Gastroesophageal sphincter (tissue), 4 donors: Measurements from ENCODE around the gene PFDN1. TPM values are rescaled to one million over a fixed set of nuclear protein-coding genes. Genes with fewer than 3 reads are reported as not detected.
"Not testable (repeated sequence)": the region's sequence is repeated elsewhere in the genome, so short reads cannot be mapped to it uniquely, and the experiment has no call there.

Experiments used
- ATAC-seq: fragments of 150-250 bp; one replicate; pipeline ENCODE4 v1.9.1; 2016; ENCODE audit warnings: mild to moderate bottlenecking, moderate library complexity
- H3K27ac ChIP-seq, 4 donors: fragments of 200-600 bp; sonication (generic) in 3 of 4; 1 replicate in 3 of 4; 2 replicates in 1 of 4; pipeline ENCODE4 v1.5.1; 2016 to 2019
- H3K27me3 ChIP-seq: fragments of 200-600 bp; sonication (generic); one replicate; pipeline ENCODE4 v1.5.1; 2019
- H3K36me3 ChIP-seq, 2 donors: fragments of 200-600 bp; sonication (generic); one replicate each; pipeline ENCODE4 v1.5.1; 2019; ENCODE audit warnings: control low read depth in 1 of 2
- H3K4me1 ChIP-seq, 3 donors: fragments of 200-600 bp; sonication (generic); 1 replicate in 2 of 3; 2 replicates in 1 of 3; pipeline ENCODE4 v1.5.1; 2016 to 2019; ENCODE audit warnings: control low read depth in 2 of 3
- H3K4me3 ChIP-seq, 2 donors: fragments of 200-600 bp; sonication (generic); one replicate each; pipeline ENCODE4 v1.5.1; 2019; ENCODE audit warnings: mild to moderate bottlenecking in 1 of 2, moderate library complexity in 1 of 2
- H3K9me3 ChIP-seq, 3 donors: fragments of 200-600 bp; sonication (generic); one replicate each; pipeline ENCODE4 v1.5.1; 2017 to 2019; ENCODE audit warnings: control low read depth in 2 of 3
- EP300 ChIP-seq: sonication (generic); formaldehyde crosslinking; IDR thresholded peaks from one replicate; pipeline ENCODE4 v1.6.1; 2017; ENCODE audit warnings: antibody characterized with exemption, mild to moderate bottlenecking
- POLR2A ChIP-seq, 2 donors: fragments of 450-650 bp; IDR thresholded peaks; one replicate each; pipeline ENCODE4 v1.6.1; 2017; ENCODE audit warnings: antibody characterized with exemption in 2 of 2, mild to moderate bottlenecking in 2 of 2, moderate library complexity in 1 of 2
- POLR2AphosphoS5 ChIP-seq: sonication (generic); formaldehyde crosslinking; IDR thresholded peaks from one replicate; pipeline ENCODE4 v1.6.1; 2017; ENCODE audit warnings: antibody characterized with exemption
- WGBS, 2 donors: methylation state at CpG; one replicate each; pipeline ENCODE4 v1.1.5; 2018; ENCODE audit warnings: low coverage in 1 of 2; 5-methylcytosine and 5-hydroxymethylcytosine counted together
- total RNA-seq, 4 donors: library from RNA; depleted of rRNA; stranded (reverse); fragments of >200 nt; gene quantifications; one replicate each; pipeline ENCODE4 v1.1.0, GENCODE V29; 2016
- TF ChIP-seq, protein P1 (sequence below), 4 experiments: fragments of 200-600 bp in 2 of 4; fragments of 450-650 bp in 2 of 4; sonication (generic) in 1 of 4; IDR thresholded peaks; one replicate each; pipeline ENCODE4 v1.5.1; 2017 to 2019; ENCODE audit warnings: antibody characterized with exemption in 4 of 4, mild to moderate bottlenecking in 2 of 4, moderate library complexity in 2 of 4

The PFDN1 gene
- total RNA-seq, 4 donors from 2014 or later, result 66.1 to 99.7 (median 92.8) TPM

DNA sequence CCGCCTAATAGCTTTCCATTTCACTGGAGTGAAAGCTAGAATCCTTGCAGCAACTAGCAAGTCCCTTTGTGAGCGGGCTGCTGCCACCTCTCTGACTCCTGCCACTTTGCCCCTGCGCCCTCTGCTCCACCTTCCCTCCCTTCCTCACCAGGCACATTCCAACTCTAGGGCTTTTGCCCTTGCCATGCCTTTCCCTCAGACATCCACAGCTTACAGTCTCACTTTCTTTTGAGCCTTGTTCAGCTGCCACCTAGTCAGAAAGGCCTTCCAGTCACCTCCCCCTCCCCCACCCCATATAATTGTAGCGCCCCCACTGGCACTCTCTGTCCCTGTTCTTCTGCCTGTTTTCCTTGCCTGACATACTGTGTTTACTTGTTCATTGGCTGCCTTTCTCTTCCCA, 96.9 kb downstream of the PFDN1 start:
- TF ChIP-seq, protein P1, sequence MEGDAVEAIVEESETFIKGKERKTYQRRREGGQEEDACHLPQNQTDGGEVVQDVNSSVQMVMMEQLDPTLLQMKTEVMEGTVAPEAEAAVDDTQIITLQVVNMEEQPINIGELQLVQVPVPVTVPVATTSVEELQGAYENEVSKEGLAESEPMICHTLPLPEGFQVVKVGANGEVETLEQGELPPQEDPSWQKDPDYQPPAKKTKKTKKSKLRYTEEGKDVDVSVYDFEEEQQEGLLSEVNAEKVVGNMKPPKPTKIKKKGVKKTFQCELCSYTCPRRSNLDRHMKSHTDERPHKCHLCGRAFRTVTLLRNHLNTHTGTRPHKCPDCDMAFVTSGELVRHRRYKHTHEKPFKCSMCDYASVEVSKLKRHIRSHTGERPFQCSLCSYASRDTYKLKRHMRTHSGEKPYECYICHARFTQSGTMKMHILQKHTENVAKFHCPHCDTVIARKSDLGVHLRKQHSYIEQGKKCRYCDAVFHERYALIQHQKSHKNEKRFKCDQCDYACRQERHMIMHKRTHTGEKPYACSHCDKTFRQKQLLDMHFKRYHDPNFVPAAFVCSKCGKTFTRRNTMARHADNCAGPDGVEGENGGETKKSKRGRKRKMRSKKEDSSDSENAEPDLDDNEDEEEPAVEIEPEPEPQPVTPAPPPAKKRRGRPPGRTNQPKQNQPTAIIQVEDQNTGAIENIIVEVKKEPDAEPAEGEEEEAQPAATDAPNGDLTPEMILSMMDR (IDR thresholded peaks at IDR 0.05), result no peak
- TF ChIP-seq EP300 (no peak), POLR2AphosphoS5 (no peak), POLR2A (IDR thresholded peaks at IDR 0.05) (no peak)
- ATAC-seq, result no peak
- WGBS, 2 donors, result 79 to 100% methylated on average over 3 to 4 of the region's 4 CpGs

DNA sequence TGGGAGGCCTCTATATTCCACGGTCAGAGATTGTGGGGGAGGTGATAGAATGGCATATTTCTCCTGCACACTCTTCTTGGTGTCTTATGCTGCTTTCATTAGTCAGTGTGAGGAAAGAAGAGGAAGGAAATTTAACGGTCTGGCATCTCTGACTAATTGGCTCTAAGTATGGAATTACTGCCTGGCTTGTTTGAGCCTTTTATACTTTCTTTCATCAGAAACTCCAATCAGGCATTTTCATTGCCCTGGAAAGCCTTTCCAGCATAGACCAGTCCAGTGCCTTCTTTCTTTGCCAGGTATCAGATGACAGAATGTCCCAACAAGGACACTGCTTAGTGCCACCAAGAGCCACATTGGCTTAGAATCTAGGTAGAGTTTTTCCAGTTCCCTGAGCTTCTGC, 97.7 kb downstream of the PFDN1 start:
- H3K27ac ChIP-seq, result no peak overlapping the region

More for the DNA sequence above, 96.9 kb downstream of the PFDN1 start:
- H3K4me1 ChIP-seq, result no peaks in the 10 kb centered on the region
- no peaks in the 10 kb centered on the region for H3K27me3 ChIP-seq
- no peak overlapping the region for H3K27ac ChIP-seq
- peaks cover 0 to 2% of the 10 kb centered on the region in 2 donors for H3K36me3 ChIP-seq
- no peak overlapping the region for H3K4me3 ChIP-seq
- no peaks in the 10 kb centered on the region for H3K9me3 ChIP-seq

DNA sequence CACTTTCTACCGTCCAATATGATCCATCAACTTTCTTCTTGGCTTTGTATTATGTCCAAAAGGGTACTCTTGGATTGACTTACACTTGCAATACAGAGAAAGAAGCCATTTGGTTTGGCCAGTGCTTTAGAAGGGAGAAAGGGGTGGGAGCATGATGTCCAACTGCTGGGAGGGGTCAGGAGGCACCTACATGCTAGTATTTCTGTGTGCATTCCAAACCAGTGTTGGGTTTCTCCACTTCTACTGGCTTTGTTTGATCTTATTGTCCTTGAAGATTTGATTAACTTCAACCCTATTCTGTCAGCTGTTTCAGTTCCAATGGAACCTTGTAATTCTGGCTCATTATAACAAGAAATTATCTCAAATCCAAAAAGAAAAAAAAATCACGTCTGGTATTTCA, 100.3 kb downstream of the PFDN1 start:
- H3K4me3 ChIP-seq, result no peak overlapping the region
- 24 to 48% methylated on average over 2 of the region's 2 CpGs for WGBS, 2 donors
- H3K36me3 ChIP-seq, result no peaks in the 10 kb centered on the region
- H3K4me1 ChIP-seq, result no peaks in the 10 kb centered on the region
- no peak overlapping the region for H3K27ac ChIP-seq
- no peak for ATAC-seq
- no peak for TF ChIP-seq POLR2AphosphoS5
- no peak for TF ChIP-seq POLR2A (IDR thresholded peaks at IDR 0.05)
- TF ChIP-seq EP300, result no peak
- TF ChIP-seq, protein P1 (IDR thresholded peaks at IDR 0.05), result no peak
- H3K27me3 ChIP-seq, result no peaks in the 10 kb centered on the region
- H3K9me3 ChIP-seq, result no peaks in the 10 kb centered on the region

More for the DNA sequence above, 97.7 kb downstream of the PFDN1 start:
- TF ChIP-seq, protein P1 (IDR thresholded peaks at IDR 0.05), result no peak
- TF ChIP-seq POLR2A (IDR thresholded peaks at IDR 0.05) (no peak), EP300 (no peak), POLR2AphosphoS5 (no peak)
- Histone ChIP-seq H3K27me3 (no peaks in the 10 kb centered on the region), H3K4me1 (no peaks in the 10 kb centered on the region), H3K9me3 (no peaks in the 10 kb centered on the region), H3K4me3 (no peak overlapping the region), H3K36me3 (no peaks in the 10 kb centered on the region)
- WGBS, 2 donors, result 46 to 57% methylated on average over 1 to 2 of the region's 2 CpGs
- no peak for ATAC-seq

DNA sequence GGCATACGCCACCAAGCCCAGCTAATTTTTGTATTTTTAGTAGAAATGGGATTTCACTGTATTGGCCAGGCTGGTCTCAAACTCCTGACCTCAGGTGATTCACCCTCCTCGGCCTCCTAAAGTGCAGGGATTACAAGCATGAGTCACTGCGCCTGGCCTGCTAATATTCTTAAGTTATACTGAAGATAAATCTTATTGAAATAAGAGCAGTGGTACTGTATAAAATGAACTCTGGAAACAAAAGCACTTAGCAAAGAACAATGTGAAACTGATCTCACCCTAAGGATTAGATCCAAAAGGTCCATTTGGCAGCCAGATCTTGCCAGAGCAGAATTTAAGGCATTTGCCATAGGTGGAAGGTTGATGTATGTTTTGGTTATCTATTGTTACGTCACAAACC, 100.8 kb downstream of the PFDN1 start:
- Histone ChIP-seq H3K36me3 (no peaks in the 10 kb centered on the region), H3K9me3 (no peaks in the 10 kb centered on the region), H3K27ac (no peak overlapping the region), H3K4me1 (no peaks in the 10 kb centered on the region), H3K27me3 (no peaks in the 10 kb centered on the region), H3K4me3 (no peak overlapping the region)
- TF ChIP-seq POLR2A (IDR thresholded peaks at IDR 0.05) (no peak), POLR2AphosphoS5 (no peak), EP300 (no peak)
- TF ChIP-seq, protein P1 (IDR thresholded peaks at IDR 0.05), result no peak
- ATAC-seq, result no peak
- WGBS, 2 donors, result 50 to 52% methylated on average over 2 to 4 of the region's 4 CpGs

DNA sequence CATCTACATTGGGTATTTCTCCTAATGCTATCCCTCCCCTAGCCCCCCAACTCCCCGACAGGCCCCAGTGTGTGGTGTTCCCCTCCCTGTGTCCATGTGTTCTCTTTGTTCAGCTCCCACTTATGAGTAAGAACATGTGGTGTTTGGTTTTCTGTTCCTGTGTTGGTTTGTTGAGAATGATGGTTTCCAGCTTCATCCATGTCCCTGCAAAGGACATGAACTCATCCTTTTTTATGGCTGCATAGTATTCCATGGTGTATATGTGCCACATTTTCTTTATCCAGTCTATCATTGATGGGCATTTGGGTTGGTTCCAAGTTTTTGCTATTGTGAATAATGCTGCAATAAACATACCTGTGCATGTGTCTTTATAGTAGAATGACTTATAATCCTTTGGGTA, 104.0 kb downstream of the PFDN1 start:
- H3K27ac ChIP-seq, H3K9me3 ChIP-seq, H3K4me3 ChIP-seq, ATAC-seq, H3K4me1 ChIP-seq, H3K27me3 ChIP-seq: not testable (repeated sequence)
- H3K36me3 ChIP-seq, result peaks cover 0 to 10% of the 10 kb centered on the region in 2 donors
- WGBS, 2 donors, result no CpG with 5 or more reads among the region's 1 CpG
